MG63 (cell line): Measurements from ENCODE around the gene SESN1. TPM values are rescaled to one million over a fixed set of nuclear protein-coding genes. Genes with fewer than 3 reads are reported as not detected.

Experiments
- DNase-seq: peaks from one replicate; pipeline ENCODE4 v3.0.0-alpha.2; 2020
- H3K27me3 ChIP-seq: fragments of 250-450 bp; sonication (Bioruptor Pico); 2 replicates; pipeline ENCODE4 v1.5.1; 2020; ENCODE audit warnings: mild to moderate bottlenecking, moderate library complexity
- H3K36me3 ChIP-seq: fragments of 250-450 bp; sonication (Bioruptor Pico); 2 replicates; pipeline ENCODE4 v1.5.1; 2020; ENCODE audit warnings: mild to moderate bottlenecking, moderate library complexity
- H3K4me3 ChIP-seq: fragments of 250-450 bp; sonication (Bioruptor Pico); 2 replicates; pipeline ENCODE4 v1.5.1; 2020; ENCODE audit warnings: mild to moderate bottlenecking, moderate library complexity
- H3K9me3 ChIP-seq: fragments of 250-450 bp; sonication (Bioruptor Pico); 2 replicates; pipeline ENCODE4 v1.5.1; 2020; ENCODE audit warnings: mild to moderate bottlenecking, moderate library complexity
- total RNA-seq: library from RNA; depleted of rRNA; stranded (reverse); fragments of >200 nt; shearing (Covaris generic); gene quantifications from 2 replicates; pipeline ENCODE4 v1.2.3, GENCODE V29; 2014; ENCODE audit warnings: low replicate concordance

The SESN1 gene
- total RNA-seq, 1 experiment from 2014 or later, result 6.1 TPM

DNA sequence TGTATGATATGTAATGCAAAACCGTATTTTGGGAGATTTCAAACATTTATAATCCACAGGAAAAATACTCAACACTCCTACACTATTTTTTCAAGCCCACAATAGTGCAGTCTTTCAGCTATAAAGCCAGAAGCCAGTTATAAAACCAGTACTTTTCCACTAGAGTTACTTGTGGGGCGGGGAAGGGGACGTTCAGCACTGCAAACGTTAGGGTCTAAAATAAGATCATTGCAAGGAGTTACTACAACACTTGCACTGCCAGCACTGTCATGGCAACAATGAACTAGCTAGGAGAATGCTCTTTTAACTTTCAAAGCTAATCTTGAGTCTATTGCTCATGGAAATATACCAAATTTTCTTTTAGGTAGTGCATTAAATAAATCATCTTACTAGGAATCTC lies 14.7 kb downstream of the SESN1 start:
- DNase-seq, result no peak
- no peaks in the 10 kb centered on the region for H3K27me3 ChIP-seq
- H3K4me3 ChIP-seq, result no peak overlapping the region

DNA sequence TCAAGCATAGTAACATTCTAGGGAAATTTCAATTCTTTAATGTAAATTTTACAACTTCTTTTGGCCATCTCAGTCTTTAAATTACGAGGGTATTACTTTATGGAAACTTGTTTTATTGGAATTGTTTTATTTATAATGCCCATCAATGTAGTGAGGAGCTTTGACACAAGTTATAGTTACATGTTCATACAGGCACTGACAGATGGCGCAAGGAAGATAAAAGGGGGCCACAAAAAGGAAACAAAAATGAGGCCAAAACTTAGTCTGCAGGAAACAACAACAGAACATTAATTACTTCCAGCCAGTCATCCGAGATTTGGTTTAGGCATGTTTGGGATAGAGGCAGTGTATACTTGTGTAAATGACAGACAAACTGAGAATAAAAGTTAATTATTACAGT lies 18.3 kb downstream of the SESN1 start:
- no peaks in the 10 kb centered on the region for H3K27me3 ChIP-seq

More for the DNA sequence above, 14.7 kb downstream of the SESN1 start:
- Histone ChIP-seq H3K9me3 (no peaks in the 10 kb centered on the region), H3K36me3 (no peaks in the 10 kb centered on the region; the same call in 1 of the 2 replicates)

DNA sequence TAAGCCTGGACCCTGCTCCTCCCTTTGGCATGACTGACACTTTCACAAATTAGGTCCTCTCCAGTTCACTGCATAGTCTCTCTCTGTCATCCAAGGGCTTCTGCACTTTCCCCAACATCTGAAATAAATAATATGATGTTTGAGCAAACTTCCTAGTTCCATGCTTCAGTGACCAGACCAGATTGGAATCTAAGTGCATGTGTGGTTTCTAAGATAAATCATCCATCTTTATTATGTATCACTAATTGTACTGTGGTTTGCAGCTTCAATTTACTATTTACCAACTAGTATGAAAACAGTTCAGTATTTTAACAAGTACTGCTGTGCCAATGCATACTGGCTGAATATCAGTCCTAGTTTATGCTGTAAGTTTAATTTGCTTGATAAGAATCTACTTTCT lies 18.7 kb downstream of the SESN1 start:
- H3K4me3 ChIP-seq, result no peak overlapping the region
- H3K9me3 ChIP-seq, result no peaks in the 10 kb centered on the region
- no peaks in the 10 kb centered on the region for H3K27me3 ChIP-seq
- no peaks in the 10 kb centered on the region for H3K36me3 ChIP-seq
- no peak for DNase-seq

More for the DNA sequence above, 18.3 kb downstream of the SESN1 start:
- H3K36me3 ChIP-seq, result no peaks in the 10 kb centered on the region
- DNase-seq, result no peak
- no peaks in the 10 kb centered on the region for H3K9me3 ChIP-seq
- H3K4me3 ChIP-seq, result no peak overlapping the region

DNA sequence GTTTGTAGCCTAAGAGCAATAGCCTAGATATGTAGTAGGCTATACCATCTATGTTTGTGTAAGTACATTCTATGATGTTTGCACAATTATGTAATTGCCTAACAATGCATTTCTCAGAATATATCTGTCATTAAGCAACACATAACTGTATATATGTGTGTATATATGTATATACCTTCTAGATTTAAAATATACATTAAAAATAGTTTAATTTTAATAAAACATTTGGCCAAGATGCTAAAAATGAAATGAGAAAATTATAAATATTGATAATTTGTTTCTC lies 20.6 kb downstream of the SESN1 start:
- Histone ChIP-seq H3K27me3 (no peaks in the 10 kb centered on the region), H3K4me3 (no peak overlapping the region)
- no peak for DNase-seq

DNA sequence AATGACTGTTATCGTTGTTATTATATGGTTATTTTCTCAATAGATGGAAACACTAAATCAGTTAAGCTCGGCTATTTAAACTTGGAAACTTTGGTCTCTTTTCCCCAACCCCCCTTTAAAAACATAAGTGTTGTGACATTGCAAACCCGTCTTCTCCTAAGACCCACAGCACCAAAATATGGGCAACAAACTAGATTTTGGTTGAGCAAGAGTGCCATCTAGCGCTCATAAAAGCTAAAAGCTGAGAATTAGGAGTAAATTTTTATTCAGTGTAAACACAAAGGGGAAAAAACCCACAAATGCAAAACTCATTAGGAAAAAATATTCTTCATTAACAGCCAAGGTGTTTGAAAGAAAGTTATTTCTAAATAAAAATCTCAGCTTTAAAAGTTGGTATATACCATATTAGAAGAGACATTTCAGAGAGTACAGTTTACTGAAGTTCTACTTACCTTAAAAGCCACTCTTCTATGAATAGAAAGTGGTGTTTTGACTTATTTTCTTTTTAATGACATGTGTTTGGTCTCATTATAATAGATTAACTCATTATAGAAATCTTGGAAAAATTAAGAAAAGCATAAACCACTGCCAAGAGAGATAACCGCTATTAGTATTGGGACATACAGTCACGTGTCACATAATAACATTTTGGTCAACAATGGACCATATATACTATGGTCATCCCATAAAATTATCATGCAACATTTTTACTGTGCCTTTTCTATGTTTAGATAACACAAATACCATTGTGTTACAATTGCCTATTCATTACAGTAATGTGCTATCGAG lies 21.1 kb downstream of the SESN1 start:
- no peaks in the 10 kb centered on the region for H3K27me3 ChIP-seq
- H3K9me3 ChIP-seq, result no peaks in the 10 kb centered on the region
- no peak for DNase-seq
- H3K4me3 ChIP-seq, result no peak overlapping the region
- no peaks in the 10 kb centered on the region for H3K36me3 ChIP-seq

More for the DNA sequence above, 20.6 kb downstream of the SESN1 start:
- Histone ChIP-seq H3K36me3 (no peaks in the 10 kb centered on the region), H3K9me3 (no peaks in the 10 kb centered on the region)

DNA sequence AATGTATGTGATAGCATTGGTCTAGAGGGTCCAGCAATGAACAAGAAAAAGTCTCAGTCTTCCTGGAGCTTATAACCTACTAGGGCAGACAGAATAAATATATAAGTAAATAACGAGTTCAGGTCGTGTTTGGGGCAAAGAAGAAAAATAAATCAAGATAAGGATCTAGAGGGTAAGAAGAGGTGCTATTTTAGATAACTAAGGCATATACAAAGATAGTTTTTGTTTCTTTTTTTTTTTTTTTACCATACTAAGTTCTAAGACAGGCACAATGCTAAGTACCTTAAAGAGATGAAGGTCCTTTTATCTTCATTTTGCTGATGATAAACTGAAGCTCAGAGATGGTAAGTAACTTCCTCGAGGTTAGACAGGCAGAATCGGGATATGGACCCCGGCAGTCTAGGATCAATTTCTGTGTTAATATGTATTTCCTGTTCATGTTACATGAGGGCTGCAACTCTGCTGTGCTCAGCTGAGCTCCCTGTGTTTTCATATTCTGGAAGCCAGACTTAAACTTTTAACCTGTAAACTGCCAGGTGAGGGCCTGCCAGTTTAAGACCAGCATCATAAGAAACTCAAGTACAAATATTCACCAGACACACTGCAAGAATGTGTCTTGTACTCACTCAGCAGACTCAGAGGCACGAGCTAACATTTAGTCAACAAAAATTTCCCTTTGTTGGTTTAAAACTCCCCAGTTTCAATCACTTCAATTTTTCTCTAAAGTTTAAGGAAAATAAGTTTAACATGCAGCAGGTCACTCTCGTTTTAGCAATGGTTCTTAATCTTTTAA lies 23.3 kb downstream of the SESN1 start:
- H3K9me3 ChIP-seq, result no peaks in the 10 kb centered on the region
- no peaks in the 10 kb centered on the region for H3K27me3 ChIP-seq
- no peak for DNase-seq
- no peaks in the 10 kb centered on the region for H3K36me3 ChIP-seq
- H3K4me3 ChIP-seq, result no peak overlapping the region

DNA sequence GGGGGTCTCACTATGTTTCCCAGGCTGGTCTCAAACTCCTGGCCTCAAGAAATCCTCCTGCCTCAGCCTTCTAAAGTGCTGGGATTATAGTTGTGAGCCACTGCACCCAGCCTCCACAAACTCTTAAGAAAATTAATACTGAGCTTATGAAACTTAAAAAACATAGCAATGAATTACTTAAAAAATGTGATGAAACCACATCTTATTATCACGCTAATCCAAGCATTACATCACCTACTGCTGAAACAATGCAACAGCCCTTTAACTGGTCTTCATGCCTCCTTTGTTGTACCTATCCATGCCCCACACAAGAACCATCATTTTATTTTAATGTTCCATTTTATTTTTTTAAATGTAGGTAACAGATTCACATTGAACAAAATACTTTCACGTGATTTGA lies 24.9 kb downstream of the SESN1 start:
- Histone ChIP-seq H3K36me3 (no peaks in the 10 kb centered on the region), H3K27me3 (no peaks in the 10 kb centered on the region), H3K9me3 (no peaks in the 10 kb centered on the region), H3K4me3 (no peak overlapping the region)
- DNase-seq, result no peak

DNA sequence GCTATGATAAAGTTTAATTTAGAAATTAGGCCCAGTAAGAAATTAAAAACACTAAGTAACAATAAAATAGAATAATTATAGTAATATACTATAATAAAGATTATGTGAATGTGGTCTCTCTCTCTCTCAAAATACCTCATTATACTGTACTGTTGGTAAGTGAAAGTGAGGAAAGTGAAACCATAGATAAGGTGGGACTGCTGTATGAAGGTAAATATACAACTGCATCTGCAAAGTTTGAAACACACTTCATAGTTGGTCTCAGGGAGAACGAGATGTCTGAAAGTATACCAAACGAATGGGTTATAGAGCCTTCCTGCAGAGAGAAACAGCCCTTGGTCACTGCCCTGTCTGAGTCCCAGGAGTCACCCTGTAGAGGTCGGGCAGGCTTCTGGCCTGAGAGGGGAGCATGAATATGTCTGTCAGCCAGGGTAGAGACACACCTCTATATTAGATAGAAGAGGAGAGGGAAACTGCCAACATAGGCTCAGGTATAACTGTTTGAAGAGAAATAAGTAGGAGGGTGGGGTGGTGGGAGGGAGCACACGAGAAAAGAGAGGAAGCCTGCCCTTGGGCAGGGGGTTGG lies 31.8 kb downstream of the SESN1 start:
- no peaks in the 10 kb centered on the region for H3K27me3 ChIP-seq
- DNase-seq, result no peak
- H3K36me3 ChIP-seq, result no peaks in the 10 kb centered on the region
- no peak overlapping the region for H3K4me3 ChIP-seq
- no peaks in the 10 kb centered on the region for H3K9me3 ChIP-seq

DNA sequence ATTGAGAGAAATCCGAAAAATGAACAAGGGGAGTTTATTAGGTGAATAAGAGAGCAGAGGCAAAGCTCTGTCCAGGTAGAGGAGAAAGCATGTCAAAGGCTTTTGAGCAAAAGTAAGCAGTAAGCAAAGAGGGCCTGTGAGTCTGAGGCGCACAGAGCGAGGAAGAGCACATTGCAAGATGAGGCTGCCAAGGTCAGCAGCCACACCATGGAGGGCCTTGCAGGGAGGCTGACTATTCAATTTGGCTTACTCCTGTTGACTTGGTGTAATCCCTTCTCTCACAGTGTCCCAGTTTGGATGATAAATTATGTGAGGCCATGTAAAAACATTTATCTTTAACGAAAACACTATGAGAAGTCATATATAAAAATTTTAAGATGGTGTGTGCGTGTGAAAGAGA lies 32.4 kb downstream of the SESN1 start:
- H3K4me3 ChIP-seq, result no peak overlapping the region
- DNase-seq, result no peak
- no peaks in the 10 kb centered on the region for H3K9me3 ChIP-seq
- H3K27me3 ChIP-seq, result no peaks in the 10 kb centered on the region
- no peaks in the 10 kb centered on the region for H3K36me3 ChIP-seq

DNA sequence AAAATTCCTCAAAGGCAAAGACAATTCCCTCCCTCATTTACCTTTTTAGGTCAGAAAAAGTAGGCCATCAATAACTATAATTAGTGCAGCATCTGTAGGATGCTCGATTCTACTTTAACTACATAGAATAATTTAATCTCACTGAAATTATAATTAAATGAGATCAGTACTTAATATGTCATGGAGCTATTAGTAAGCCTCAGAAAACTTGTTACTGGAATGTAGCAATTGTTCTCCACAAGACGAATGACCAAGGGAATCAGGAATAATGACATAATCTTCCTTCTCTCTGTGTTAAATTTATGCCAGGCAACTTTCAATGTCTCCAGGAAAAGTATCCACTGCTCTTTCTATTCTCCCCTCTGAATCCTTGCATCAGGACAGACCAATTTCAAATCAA lies 34.1 kb downstream of the SESN1 start:
- Histone ChIP-seq H3K4me3 (no peak overlapping the region), H3K27me3 (no peaks in the 10 kb centered on the region)
- no peak for DNase-seq

DNA sequence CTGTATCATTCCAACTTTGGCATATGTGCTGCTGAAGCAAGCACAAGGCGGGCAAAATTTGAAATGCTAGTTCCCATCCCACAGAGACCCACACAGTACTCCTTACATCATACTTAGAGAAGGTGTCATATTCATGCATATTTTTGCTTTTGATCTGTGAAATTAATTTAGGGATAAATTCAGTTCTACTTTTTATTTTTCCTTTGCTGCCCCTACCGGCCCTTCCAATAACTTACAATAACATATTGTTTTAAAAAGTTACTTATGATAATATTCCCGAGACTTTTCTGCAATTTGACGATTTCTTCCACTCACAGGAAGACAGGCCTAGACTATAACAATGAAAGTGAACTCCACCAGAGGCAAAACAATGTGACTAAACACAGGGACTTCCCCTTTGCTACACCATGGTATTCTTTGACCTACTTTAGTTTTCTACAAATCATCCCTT lies 35.0 kb downstream of the SESN1 start:
- H3K27me3 ChIP-seq, result no peaks in the 10 kb centered on the region
- no peak for DNase-seq

More for the DNA sequence above, 34.1 kb downstream of the SESN1 start:
- no peaks in the 10 kb centered on the region for H3K36me3 ChIP-seq
- H3K9me3 ChIP-seq, result no peaks in the 10 kb centered on the region

DNA sequence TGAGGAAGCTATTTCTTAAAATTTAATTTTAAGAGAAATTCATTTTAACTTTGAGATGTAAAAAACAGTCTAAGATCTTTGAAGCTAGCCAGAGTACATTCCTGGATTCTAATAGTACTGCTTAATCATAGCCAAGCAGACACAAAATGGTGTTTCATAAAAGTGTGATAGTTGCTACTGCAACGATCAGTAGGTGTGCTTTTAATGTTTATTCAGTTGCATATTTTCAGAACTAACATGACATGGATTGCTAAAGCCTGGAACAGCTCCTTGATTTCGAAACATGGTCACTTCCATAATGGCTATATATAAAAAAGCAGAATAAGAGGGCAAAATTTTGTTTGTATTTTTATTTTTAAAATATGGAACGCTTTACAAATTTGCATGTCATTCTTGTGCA lies 35.5 kb downstream of the SESN1 start:
- no peaks in the 10 kb centered on the region for H3K27me3 ChIP-seq
- H3K36me3 ChIP-seq, result no peaks in the 10 kb centered on the region
- no peak overlapping the region for H3K4me3 ChIP-seq
- no peaks in the 10 kb centered on the region for H3K9me3 ChIP-seq
- DNase-seq, result no peak

More for the DNA sequence above, 35.0 kb downstream of the SESN1 start:
- Histone ChIP-seq H3K9me3 (no peaks in the 10 kb centered on the region), H3K36me3 (no peaks in the 10 kb centered on the region), H3K4me3 (no peak overlapping the region)

DNA sequence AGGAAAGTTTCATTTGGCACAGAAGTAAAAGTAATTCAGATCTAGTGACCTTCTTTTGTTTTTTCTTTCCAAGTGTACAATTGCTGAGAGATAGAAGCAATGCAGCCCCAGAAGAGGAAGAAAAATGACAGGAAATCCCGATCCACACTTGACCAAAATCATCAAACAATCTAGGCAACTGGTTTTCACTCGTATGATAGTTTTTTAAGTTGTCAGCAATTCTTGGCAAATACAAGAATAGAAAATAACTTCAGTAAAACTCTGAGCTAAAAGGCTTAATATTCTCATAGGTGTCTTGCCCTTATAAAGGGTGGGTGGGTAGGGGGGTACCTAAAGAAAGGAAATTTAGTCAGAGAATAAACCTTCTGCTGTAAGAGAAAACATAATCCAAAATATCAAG lies 36.0 kb downstream of the SESN1 start:
- Histone ChIP-seq H3K27me3 (no peaks in the 10 kb centered on the region), H3K36me3 (no peaks in the 10 kb centered on the region), H3K4me3 (no peak overlapping the region)

DNA sequence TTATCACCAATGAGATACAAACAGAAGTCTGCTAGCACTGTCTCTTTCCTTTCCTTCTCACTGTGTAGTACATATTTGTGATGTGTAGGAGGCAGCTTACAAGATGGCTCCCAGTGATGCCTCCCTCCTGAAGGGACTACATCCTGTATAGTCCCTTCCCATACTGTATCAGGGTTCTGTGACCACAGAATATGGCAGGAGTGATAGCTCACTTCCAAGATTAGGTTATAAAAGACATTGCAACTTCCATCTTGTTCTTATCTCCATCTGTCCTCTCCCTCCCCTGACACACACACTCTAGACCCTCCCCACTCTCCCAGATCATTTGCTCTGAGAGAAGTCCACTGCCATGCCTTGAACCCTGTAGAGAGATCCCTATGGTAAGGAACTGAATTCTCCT lies 38.0 kb downstream of the SESN1 start:
- DNase-seq, result no peak
- Histone ChIP-seq H3K27me3 (no peaks in the 10 kb centered on the region), H3K36me3 (no peaks in the 10 kb centered on the region), H3K4me3 (no peak overlapping the region), H3K9me3 (no peaks in the 10 kb centered on the region)

More for the DNA sequence above, 36.0 kb downstream of the SESN1 start:
- no peaks in the 10 kb centered on the region for H3K9me3 ChIP-seq
- no peak for DNase-seq

DNA sequence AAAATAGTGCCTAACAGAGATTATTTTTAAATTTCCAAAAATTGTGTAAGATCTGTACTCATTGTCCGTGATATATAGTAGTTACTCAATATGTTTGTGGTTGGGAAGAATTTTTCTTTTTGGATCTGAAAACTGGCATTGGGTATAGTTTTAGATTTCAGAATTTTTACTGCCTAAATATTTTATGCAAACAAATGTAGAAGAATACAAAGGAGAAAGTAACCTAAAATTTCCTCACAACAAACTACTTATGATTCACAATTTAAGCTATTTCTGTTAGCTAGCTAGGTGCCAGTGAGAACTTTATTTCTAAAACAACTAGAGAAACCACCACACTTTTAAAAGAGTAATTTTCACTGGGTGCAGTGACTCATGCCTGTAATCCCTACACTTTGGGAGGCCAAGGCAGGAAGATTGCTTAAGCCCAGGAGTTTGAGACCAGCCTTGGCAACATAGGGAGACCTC lies 38.8 kb downstream of the SESN1 start:
- H3K36me3 ChIP-seq, result no peaks in the 10 kb centered on the region
- peak; percentile 58 for DNase-seq
- H3K9me3 ChIP-seq, result no peaks in the 10 kb centered on the region
- no peak overlapping the region for H3K4me3 ChIP-seq
- no peaks in the 10 kb centered on the region for H3K27me3 ChIP-seq

DNA sequence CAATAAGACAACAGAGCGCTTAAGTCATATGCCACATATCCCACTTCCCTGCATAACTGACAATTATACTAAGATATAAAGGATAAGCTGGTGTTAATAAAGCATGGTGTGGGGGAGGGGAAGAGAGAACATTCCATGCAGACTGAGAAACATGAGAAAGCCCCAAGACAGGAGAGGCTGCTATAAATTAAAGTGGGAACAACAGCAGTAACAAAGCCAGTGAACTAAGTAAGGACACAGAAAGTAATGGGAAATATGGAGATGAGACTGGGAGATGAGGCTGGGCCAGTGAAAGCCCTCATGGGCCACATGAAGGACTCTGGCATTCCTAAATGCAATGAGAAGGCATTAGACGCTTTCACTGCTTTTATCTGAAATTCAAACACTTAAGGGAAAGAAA lies 41.3 kb downstream of the SESN1 start:
- DNase-seq, result no peak
- H3K9me3 ChIP-seq, result no peaks in the 10 kb centered on the region
- no peaks in the 10 kb centered on the region for H3K27me3 ChIP-seq
- H3K36me3 ChIP-seq, result no peaks in the 10 kb centered on the region
- H3K4me3 ChIP-seq, result no peak overlapping the region

DNA sequence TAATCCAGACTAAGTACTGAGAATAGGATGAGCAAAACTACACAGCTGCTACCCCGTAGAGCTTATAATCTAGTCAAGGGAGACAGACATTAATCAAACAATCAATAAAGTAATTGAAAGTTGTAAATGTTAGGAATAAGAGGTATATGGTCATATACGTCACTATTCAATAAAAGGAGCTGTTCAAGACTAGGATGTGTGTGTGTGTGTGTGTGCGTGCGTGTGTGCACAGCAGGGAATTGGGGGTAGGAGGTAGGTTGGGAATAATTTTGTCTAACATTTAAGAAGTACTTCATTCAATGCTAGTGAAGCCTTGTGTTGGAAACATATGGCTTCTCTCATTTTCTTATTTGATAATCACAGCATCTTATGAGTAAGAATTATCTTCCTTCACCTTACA lies 41.8 kb downstream of the SESN1 start:
- DNase-seq, result no peak
- Histone ChIP-seq H3K27me3 (no peaks in the 10 kb centered on the region), H3K36me3 (no peaks in the 10 kb centered on the region), H3K9me3 (no peaks in the 10 kb centered on the region), H3K4me3 (no peak overlapping the region)
